NB4 (cell line): ENCODE results near the gene CYREN.

Experiments
- DNase-seq: peaks from one replicate; pipeline ENCODE4 v3.0.0; 2010; ENCODE audit warnings: low read depth
- H3K4me3 ChIP-seq: one replicate; pipeline ENCODE4 v1.5.1; 2011; ENCODE audit warnings: mild to moderate bottlenecking, low read depth, low read length, moderate library complexity
- CTCF ChIP-seq: IDR thresholded peaks from one replicate; pipeline ENCODE4 v1.5.1; 2012; ENCODE audit warnings: low read depth, low read length
- MYC ChIP-seq: IDR thresholded peaks from 2 replicates; pipeline ENCODE4 v1.6.1; 2011; ENCODE audit warnings: low read depth, low read length
- POLR2A ChIP-seq: IDR thresholded peaks from 2 replicates; pipeline ENCODE4 v1.6.1; 2011; ENCODE audit warnings: mild to moderate bottlenecking; ENCODE audit not compliant: insufficient read length; ENCODE audit errors: extremely low read depth
- TF ChIP-seq, protein P1 (sequence below): IDR thresholded peaks from 2 replicates; pipeline ENCODE4 v1.6.1; 2011; ENCODE audit warnings: low read depth, low read length

The CYREN gene

DNA sequence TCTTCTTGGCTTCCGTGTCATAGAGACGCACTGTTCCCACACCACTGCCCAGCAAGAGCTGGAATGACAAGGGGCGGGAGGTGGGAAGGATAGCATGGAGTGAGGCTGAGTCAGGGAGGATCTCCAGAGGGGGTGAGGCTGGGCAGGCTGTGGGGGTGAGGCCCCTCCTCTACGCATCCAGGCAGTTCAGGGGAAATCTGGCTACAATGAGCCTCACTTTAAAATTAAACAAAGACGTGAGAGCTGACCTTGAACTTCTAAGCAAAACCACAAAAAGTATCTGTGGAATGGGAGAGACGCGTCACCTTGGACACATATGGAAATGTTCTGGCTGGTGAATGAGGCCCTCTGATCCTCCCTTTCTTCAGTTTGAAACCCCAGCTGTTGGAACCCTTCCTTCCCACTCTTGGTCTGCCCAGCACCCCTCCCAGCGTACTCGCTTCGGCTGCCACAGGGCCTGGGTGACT lies 23.1 kb upstream of the CYREN start:
- H3K4me3 ChIP-seq, result no peak overlapping the region
- TF ChIP-seq POLR2A, result no peak
- TF ChIP-seq, protein P1, sequence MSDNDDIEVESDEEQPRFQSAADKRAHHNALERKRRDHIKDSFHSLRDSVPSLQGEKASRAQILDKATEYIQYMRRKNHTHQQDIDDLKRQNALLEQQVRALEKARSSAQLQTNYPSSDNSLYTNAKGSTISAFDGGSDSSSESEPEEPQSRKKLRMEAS, result no peak
- TF ChIP-seq CTCF, result no peak
- no peak for TF ChIP-seq MYC
- no peak for DNase-seq

DNA sequence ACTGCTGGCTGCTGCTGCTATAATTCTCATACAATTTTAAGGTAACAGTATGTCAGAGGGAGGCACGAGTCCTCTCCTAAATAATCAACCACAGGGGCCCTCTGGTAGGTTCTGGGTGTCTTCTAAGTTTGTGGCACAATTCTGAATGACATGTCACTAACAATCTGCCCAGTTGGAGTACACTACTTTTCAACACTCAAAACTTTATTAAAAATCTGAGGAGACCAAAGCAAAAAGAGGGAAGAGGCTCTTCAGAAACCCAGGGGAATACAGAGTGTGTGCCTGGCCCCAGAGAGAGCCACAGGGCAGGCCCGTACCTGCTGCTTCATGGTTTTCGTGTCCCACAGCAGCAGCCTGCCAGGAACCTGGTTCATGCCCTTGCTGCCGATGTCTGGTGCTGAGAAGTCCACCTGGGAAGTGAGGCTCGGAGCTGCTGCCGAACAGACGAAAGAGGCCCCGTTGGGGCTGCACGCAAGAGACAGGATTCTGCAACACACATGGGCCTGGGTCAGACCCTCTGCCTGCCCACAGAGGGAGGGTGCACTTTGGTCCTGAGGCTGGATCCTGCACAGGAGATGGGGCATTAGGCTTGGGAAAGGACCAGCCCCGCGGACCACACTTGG lies 22.5 kb upstream of the CYREN start:
- TF ChIP-seq, protein P1, result no peak
- TF ChIP-seq MYC, result no peak
- DNase-seq, result no peak
- no peak overlapping the region for H3K4me3 ChIP-seq

DNA sequence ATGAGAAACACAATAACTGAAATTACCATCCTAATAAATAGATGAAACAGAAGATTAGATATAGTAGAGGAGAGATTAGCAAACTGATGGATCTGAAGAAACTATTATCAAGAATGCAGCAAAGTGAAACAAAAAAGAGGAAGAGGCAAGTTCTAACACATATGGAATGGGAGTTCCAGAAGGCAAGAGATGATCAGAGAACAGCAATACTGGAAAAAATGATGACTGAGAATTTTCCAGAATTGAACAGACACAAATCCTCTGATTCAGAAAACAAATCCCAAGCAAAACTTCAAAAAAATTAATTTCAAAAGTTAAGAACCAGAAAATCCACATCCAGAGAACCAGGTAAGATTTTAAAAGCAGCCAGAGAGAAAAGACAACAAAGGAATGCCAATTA lies 20.2 kb upstream of the CYREN start:
- DNase-seq, result no peak
- TF ChIP-seq MYC (no peak), POLR2A (no peak), CTCF (no peak)
- TF ChIP-seq, protein P1, result no peak
- no peak overlapping the region for H3K4me3 ChIP-seq

DNA sequence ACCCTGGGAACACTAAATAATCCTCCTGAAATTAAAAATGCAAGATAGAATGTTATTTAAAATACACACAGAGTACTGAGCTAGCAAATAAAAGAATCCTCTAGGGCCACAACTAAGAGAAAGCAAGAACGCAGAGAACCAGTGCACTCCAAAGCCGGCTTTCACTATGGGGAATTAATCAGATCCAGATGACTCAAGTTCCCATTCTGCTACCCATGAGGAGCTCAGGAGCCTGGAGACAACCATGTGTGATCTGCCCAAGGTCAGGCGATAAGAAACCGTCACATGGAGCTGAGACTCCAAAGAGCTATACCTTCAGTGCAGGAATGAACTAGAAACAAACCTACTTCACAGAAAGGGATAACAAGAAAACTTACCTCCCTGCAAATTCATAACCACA lies 19.5 kb upstream of the CYREN start:
- no peak overlapping the region for H3K4me3 ChIP-seq
- no peak for DNase-seq
- TF ChIP-seq POLR2A (no peak), CTCF (no peak)
- TF ChIP-seq, protein P1, result no peak

DNA sequence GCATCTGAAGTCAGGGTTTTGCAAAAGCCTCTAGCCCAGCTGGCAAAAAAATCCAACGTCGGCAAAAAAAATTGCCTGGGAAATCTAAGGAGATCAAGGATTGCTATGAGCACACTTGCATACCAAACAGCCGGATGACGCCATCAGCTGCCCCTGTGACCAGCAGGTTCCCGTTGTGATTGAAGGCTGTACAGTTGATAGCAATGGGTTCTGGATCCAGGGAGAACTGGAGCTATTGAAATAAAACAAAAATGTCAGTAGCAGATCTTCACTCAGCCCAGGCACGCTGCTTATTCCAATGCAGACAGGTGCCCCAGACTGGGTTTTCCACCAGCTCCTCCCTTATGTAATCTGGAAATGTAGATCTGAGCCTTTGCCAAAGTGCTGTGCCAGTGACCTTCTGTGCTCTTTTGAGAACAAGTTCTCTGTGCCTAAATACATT lies 18.7 kb upstream of the CYREN start:
- TF ChIP-seq POLR2A, result no peak
- no peak for TF ChIP-seq CTCF
- TF ChIP-seq, protein P1, result no peak
- no peak for TF ChIP-seq MYC
- DNase-seq, result no peak
- no peak overlapping the region for H3K4me3 ChIP-seq

DNA sequence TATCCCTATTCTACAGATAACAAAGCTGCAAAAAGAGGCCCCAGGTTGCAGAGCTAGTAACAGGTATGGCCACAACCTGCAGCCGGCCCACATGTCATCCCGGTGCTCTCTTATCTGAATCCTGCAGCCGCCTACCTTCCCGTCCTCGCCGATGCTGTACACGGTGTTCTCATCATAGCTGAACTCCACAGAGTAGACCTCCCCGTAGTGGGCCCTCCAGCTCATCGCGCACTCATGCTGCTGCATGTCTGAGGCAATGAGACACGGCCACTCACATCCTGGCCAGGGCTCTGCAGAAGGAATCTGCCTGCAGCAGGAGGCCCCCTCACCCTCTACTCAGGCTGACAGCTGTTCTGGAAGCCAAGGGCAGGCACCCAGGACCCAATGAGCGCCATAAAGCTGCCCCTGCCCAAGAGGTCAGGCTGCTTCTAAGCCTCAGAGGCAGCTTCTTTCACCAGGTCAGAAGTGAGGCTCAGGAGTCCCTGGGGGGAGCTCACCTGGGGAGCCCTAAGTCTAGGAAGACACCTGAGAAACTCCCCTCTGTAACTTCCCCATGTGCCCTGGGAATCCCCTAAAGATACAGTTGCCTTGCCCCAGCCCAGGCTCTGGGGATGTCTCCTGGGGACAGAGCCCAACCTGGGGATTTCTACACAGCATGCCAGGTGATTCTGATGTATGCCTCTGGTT lies 17.9 kb upstream of the CYREN start:
- no peak overlapping the region for H3K4me3 ChIP-seq
- no peak for DNase-seq
- no peak for TF ChIP-seq POLR2A

- TF ChIP-seq, protein P1, result no peak
- no peak for TF ChIP-seq POLR2A
- TF ChIP-seq CTCF, result no peak
- no peak for TF ChIP-seq MYC
- DNase-seq, result no peak
- H3K4me3 ChIP-seq, result no peak overlapping the region
Observed at GRCh38 chr7:135186841-135187253, 16.3 kb upstream of the CYREN start.
